Pancreas (tissue), 10 donors: ENCODE measurements around the gene C3orf18. TPM values are rescaled to one million over a fixed set of nuclear protein-coding genes. Genes with fewer than 3 reads are reported as not detected.
A peak's percentile ranks its signal among the peaks of the same experiment; 100 is the strongest.

Experiments
- ATAC-seq, 4 donors: fragments of 200-7000 bp; cut with Tn5 transposase; one replicate each; pipeline versions ENCODE4 v1.8.0 to v1.9.1; 2020; ENCODE audit warnings: mild to moderate bottlenecking in 4 of 4, moderate library complexity in 4 of 4
- DNase-seq, 6 donors: peaks; one replicate each; pipeline ENCODE4 v3.0.0-alpha.2; 2020
- FAIRE-seq: peaks from 2 replicates; lab custom pipeline; 2012; peaks lifted over from hg19 to GRCh38; lab: Jason Lieb, UNC
- H3K27ac ChIP-seq, 4 donors: fragments of 200-600 bp; sonication (generic); 1 replicate in 3 of 4; 2 replicates in 1 of 4; pipeline versions ENCODE4 v1.5.0 to v1.8.0; 2020
- H3K27me3 ChIP-seq, 4 donors: fragments of 200-600 bp; one replicate each; pipeline ENCODE4 v1.8.0; 2021
- H3K36me3 ChIP-seq, 3 donors: fragments of 200-600 bp; sonication (generic) in 1 of 3; one replicate each; pipeline versions ENCODE4 v1.5.0 to v1.8.0; 2020 to 2021
- H3K4me1 ChIP-seq, 3 donors: fragments of 200-600 bp; one replicate each; pipeline ENCODE4 v1.8.0; 2021
- H3K4me3 ChIP-seq, 4 donors: fragments of 200-600 bp; sonication (generic) in 2 of 4; one replicate each; pipeline versions ENCODE4 v1.5.0 to v1.8.0; 2020 to 2021
- H3K9me3 ChIP-seq, 4 donors: fragments of 200-600 bp; one replicate each; pipeline ENCODE4 v1.8.0; 2021
- WGBS, 2 donors: extraction: QIAGEN DNeasy Blood & Tissue Kit; methylation state at CpG; one replicate each; pipeline ENCODE4 v1.1.7; 2013; 5-methylcytosine and 5-hydroxymethylcytosine counted together
- intact Hi-C, 3 donors: fragments of 100-400 bp; cut with DNase I; formaldehyde crosslinking; loops; one replicate each; pipeline versions ENCODE4 v1.11.1 to v1.14.2; 2022
- polyA plus RNA-seq, 2 donors: library from polyadenylated mRNA; stranded (reverse); fragments of 200-250 nt; gene quantifications; one replicate each; pipeline ENCODE4 v1.2.3, GENCODE V29; 2013
- total RNA-seq, 6 donors: library from RNA; stranded (reverse); fragmentation: NEBNext Ultra II Directional in 4 of 6; extraction: Animal tissue kit (Norgen Biotek cat#: 25700) in 4 of 6; gene quantifications; one replicate each; pipeline versions ENCODE4 v1.2.1 to v1.2.4, GENCODE V29; 2021 to 2023
- TF ChIP-seq, protein P1 (sequence below), 4 donors: fragments of 200-600 bp; sonication (generic) in 3 of 4; IDR thresholded peaks; one replicate each; pipeline versions ENCODE4 v1.5.0 to v1.8.0; 2021; ENCODE audit warnings: antibody characterized with exemption in 4 of 4
- donor health status: healthy with polysubstance abuse.
- donor health status: DM: no; HTN: no; CAD: no; lungs with moderate emphysema.
- donor health status: DM: no; HTN: no; CAD: no.
- donor health status: control.
- donor health status: control.
- donor health status: Bipolar disorder and iron deficiency.
- donor health status: DM: yes; HTN: yes; CAD: no.
- donor health status: DM: no; HTN: no; CAD: no.
- donor health status: DM: no; HTN: no; CAD: no.
- donor health status: DM: yes; HTN: yes; CAD: no.

The C3orf18 gene
- total RNA-seq, result 1 to 10 TPM; 3.2 to 5.6 (median 4.5) TPM
- polyA plus RNA-seq, result 1 to 10 TPM; 5.3 to 8.9 TPM

DNA sequence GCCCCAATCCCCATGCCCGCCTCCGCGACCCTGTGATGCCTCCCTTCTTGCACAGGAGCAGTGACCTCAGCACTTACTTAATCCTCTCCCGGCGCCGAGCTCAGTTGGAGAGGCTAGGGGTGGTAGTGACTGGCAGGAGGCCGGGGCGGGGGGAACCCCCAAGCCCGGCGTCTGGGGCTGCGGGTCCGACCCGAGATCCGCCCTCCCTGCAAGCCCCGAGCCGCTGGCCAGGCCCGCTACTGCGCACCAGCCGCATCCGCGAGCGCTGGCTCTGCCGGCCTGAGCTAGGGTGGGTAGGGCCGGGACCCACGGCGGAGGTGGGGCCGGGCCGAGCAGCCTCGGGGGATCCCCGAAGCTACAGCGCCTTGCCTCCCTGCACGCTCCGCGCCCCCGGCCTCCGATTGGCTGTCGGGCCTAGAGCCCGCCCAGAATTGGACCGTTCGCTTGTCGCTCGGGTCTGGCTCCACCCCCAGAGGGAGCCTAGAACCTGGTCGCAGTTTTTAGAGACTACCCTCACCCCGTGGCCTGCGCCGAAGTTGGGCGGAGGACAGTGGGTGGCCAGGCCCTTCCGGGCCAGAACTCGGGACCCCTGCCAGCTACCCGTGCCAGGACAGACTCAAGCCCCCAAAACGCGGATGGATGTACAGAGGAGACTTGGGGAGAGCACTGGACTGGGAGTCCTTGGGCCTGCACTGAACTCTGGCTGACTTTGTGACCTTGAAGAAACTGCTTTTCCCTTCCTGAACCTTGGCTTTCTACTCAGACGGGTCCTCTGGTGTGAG, at the start of gene C3orf18:
TSS of gene C3orf18 (minus strand) at position 362 of the 782 bp plus-strand sequence. CDS start 2,048 bp downstream, outside the sequence.
- intact Hi-C loops, result no loop called here
- Histone ChIP-seq H3K36me3 (no peaks in the 10 kb centered on the region), H3K4me3 (peak within 1 kb of the TSS; percentile 57 to 84 (median 69)), H3K4me1 (peaks cover 0 to 17% (median 16%) of the 10 kb centered on the region in 3 donors), H3K27ac (peak within 1 kb of the TSS in 3 of 4 donors; percentile 33 to 87 (median 86)), H3K9me3 (no peaks in the 10 kb centered on the region), H3K27me3 (no peaks in the 10 kb centered on the region)
- TF ChIP-seq, protein P1, sequence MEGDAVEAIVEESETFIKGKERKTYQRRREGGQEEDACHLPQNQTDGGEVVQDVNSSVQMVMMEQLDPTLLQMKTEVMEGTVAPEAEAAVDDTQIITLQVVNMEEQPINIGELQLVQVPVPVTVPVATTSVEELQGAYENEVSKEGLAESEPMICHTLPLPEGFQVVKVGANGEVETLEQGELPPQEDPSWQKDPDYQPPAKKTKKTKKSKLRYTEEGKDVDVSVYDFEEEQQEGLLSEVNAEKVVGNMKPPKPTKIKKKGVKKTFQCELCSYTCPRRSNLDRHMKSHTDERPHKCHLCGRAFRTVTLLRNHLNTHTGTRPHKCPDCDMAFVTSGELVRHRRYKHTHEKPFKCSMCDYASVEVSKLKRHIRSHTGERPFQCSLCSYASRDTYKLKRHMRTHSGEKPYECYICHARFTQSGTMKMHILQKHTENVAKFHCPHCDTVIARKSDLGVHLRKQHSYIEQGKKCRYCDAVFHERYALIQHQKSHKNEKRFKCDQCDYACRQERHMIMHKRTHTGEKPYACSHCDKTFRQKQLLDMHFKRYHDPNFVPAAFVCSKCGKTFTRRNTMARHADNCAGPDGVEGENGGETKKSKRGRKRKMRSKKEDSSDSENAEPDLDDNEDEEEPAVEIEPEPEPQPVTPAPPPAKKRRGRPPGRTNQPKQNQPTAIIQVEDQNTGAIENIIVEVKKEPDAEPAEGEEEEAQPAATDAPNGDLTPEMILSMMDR (IDR thresholded peaks at IDR 0.05), result no peak
- ATAC-seq, result peak; percentile 69 to 78 (median 73)
- 2 to 3% methylated on average over 41 to 53 of the region's 53 CpGs for WGBS, 2 donors
- peak; percentile 87 to 95 (median 91) for DNase-seq
- FAIRE-seq, result no peak

DNA sequence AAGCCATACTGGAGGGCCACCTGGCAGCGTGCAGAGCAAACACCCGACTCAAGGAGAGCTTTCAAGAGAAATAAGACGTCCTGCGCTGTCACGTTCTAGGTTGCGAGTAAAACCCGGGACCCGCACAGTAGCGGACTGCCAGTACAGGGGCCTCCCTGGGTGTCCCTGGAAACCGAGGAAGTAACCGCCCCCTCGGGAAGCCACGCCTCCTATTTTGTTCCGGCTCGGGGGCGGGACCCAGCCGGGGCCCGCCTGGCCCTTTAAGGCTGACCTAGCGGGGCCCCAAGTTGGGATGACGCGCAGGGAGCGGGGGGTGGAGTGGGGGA, 49.2 kb upstream of the C3orf18 start:
- TF ChIP-seq, protein P1 (IDR thresholded peaks at IDR 0.05), result no peak
- no peak for FAIRE-seq
- intact Hi-C loops, result no loop called here

DNA sequence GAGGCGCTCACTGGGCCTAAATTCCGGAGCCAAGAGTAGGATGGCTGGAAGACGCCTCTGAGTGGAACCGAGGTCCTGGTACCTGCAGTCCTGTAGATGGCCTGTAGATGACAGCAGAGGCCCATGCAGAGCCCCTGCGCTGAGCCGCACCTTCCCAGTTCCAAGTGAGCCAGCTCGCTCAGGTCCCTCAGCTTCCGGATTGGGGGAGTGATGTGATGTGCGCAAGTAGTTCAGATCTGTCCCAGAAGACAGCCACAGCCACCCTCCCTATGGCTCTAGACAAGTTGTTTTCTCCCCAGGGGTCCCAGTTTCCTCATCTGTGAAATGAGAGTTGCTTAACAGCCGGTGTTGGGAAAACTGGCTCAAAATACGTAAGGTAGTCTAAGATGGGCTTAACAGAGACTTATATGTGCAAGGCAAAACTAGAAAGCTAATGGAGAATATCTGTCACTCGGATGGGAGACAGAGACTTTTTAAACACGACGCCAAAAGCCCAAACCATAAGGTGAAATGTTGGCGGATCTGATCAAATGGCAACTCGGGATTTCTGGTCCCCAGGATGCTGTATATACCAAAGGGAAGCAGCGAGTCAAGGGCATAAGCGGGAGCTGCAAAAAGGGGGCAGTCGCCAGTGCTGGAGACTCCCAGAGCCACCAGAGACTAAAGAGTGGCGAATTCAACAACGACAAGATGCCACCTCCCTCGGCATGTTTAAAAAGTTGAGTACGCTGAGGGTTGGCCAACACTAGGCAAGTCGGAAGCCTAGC, 48.6 kb upstream of the C3orf18 start:
- DNase-seq (peak; percentile 81 to 93 (median 86)), ATAC-seq (peak; percentile 63 to 75 (median 68)), FAIRE-seq (no peak)
- Histone ChIP-seq H3K27ac (peak overlapping the region; percentile 32 to 92 (median 85)), H3K4me3 (peak overlapping the region; percentile 29 to 90 (median 63)), H3K27me3 (no peaks in the 10 kb centered on the region), H3K36me3 (no peaks in the 10 kb centered on the region), H3K4me1 (peaks cover 7 to 21% (median 10%) of the 10 kb centered on the region in 3 donors), H3K9me3 (no peaks in the 10 kb centered on the region)
- intact Hi-C loops, result no loop called here
- TF ChIP-seq, protein P1 (IDR thresholded peaks at IDR 0.05), result peak; percentile 92 to 99 (median 98)
- 0 to 1% methylated on average over 24 of the region's 24 CpGs for WGBS, 2 donors

More for the DNA sequence above, 49.2 kb upstream of the C3orf18 start:
- peaks cover 7 to 21% (median 10%) of the 10 kb centered on the region in 3 donors for H3K4me1 ChIP-seq
- H3K27me3 ChIP-seq, result no peaks in the 10 kb centered on the region
- peak; percentile 93 to 97 (median 94) for DNase-seq
- H3K27ac ChIP-seq, result peak overlapping the region; percentile 32 to 92 (median 85)
- WGBS, 2 donors, result 0% methylated on average over 21 to 22 of the region's 22 CpGs
- peak; percentile 78 to 84 (median 81) for ATAC-seq
- no peaks in the 10 kb centered on the region for H3K9me3 ChIP-seq
- H3K36me3 ChIP-seq, result no peaks in the 10 kb centered on the region
- peak overlapping the region; percentile 29 to 90 (median 63) for H3K4me3 ChIP-seq

DNA sequence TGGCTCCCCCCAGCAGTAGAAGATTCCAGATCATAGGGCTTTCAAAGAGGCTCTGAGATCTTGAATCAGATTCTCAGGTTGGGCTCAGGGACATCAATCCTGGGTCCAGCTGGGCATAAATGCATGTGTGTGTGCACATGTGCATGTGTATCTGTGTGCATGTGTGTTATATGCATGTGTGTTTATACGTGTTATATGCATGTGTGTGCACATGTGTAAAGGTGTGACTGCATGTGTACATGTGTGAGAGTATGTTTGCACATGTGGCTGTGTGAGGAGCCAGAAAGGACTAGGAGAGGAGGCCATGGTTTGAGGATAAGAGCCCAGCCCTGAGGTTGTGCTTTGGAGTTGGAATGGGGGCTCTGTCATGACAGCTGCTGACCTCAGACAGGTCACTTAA, 47.6 kb upstream of the C3orf18 start:
- Histone ChIP-seq H3K27ac (no peak overlapping the region), H3K27me3 (no peaks in the 10 kb centered on the region), H3K4me1 (peaks cover 7 to 21% (median 10%) of the 10 kb centered on the region in 3 donors), H3K36me3 (no peaks in the 10 kb centered on the region), H3K9me3 (no peaks in the 10 kb centered on the region), H3K4me3 (no peak overlapping the region)
- intact Hi-C loops, result loop anchor here in 1 of 3 donors (2.0 kb wide), 1 partner anchor 42 kb away; no protein-coding TSS in a partner anchor
- FAIRE-seq (no peak), ATAC-seq (no peak), DNase-seq (peak in 1 of 6 donors; percentile 11)
- TF ChIP-seq, protein P1 (IDR thresholded peaks at IDR 0.05), result no peak
- 45 to 66% methylated on average over 1 of the region's 1 CpG for WGBS, 2 donors
